ENCODE measurements around the gene EHMT2. TPM values are rescaled to one million over a fixed set of nuclear protein-coding genes. Genes with fewer than 3 reads are reported as not detected.

EHMT2 gene
- total RNA-seq, 1 experiment from 2014 or later, result 84.0 TPM

DNA sequence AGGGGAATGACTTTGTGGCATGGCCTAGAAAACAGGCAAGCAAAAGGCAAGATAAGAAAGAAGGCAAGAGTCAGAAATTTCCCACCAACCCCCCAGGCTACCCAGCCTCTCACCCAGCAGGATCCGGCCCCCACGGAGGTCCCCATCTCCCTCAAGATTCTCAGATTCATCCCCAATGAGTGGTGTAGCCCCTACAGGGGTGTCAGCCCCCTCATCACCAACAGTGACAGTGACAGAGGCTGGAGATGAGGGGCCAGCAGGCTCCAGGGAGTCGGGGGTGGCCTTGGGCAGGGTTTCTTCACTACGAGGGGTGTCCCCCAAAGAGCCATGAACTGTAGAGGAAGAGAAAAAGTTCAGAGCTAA is 1.0 kb downstream of the EHMT2 start (continued):
- TF ChIP-seq YY1 (IDR thresholded peaks at IDR 0.05; ENCODE audit: extremely low read depth, insufficient replicate concordance, low read depth, low read length), result no peak
- TF ChIP-seq, protein P1, sequence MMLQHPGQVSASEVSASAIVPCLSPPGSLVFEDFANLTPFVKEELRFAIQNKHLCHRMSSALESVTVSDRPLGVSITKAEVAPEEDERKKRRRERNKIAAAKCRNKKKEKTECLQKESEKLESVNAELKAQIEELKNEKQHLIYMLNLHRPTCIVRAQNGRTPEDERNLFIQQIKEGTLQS (IDR thresholded peaks at IDR 0.05), result no peak
- TF ChIP-seq ZNF274 (IDR thresholded peaks at IDR 0.05; ENCODE audit: low read depth, low read length), result no peak
- TF ChIP-seq POLR2A (IDR thresholded peaks at IDR 0.05; ENCODE audit: borderline replicate concordance, extremely low read depth, insufficient read depth, insufficient read length), result no peak
- TF ChIP-seq SIN3A (IDR thresholded peaks at IDR 0.05; ENCODE audit: low read depth), result no peak
- TF ChIP-seq EZH2 (IDR thresholded peaks at IDR 0.05), result no peak
- TF ChIP-seq, protein P2, sequence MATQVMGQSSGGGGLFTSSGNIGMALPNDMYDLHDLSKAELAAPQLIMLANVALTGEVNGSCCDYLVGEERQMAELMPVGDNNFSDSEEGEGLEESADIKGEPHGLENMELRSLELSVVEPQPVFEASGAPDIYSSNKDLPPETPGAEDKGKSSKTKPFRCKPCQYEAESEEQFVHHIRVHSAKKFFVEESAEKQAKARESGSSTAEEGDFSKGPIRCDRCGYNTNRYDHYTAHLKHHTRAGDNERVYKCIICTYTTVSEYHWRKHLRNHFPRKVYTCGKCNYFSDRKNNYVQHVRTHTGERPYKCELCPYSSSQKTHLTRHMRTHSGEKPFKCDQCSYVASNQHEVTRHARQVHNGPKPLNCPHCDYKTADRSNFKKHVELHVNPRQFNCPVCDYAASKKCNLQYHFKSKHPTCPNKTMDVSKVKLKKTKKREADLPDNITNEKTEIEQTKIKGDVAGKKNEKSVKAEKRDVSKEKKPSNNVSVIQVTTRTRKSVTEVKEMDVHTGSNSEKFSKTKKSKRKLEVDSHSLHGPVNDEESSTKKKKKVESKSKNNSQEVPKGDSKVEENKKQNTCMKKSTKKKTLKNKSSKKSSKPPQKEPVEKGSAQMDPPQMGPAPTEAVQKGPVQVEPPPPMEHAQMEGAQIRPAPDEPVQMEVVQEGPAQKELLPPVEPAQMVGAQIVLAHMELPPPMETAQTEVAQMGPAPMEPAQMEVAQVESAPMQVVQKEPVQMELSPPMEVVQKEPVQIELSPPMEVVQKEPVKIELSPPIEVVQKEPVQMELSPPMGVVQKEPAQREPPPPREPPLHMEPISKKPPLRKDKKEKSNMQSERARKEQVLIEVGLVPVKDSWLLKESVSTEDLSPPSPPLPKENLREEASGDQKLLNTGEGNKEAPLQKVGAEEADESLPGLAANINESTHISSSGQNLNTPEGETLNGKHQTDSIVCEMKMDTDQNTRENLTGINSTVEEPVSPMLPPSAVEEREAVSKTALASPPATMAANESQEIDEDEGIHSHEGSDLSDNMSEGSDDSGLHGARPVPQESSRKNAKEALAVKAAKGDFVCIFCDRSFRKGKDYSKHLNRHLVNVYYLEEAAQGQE (IDR thresholded peaks at IDR 0.05; ENCODE audit: low read depth), result no peak

DNA sequence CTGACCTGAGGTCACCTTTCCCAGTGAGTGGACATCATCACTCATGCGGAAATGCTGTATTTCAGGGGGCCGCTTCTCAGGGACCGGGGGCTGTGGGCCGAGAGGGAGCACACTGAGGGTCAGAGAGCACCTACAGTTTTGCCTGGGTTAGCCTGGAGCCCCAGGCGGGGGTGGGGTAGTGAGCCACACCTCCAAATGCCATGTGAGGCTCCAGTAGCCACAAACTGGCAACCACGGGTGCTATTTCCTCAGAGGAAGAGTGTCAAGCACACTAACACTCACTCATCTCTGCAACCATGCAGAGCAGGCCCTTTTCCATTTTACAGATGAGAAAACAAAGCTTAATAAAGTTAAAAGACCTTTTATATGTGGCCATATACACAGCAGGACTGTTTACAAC is 4.7 kb downstream of the EHMT2 start:
- H3K27me3 ChIP-seq (ENCODE audit: insufficient read depth, low read length), result no peaks in the 10 kb centered on the region
- ChIA-PET POLR2A (no interaction called here), RAD21 (ENCODE audit: low non-redundant PET in 1 of 2, low total read pairs in 2 of 2, uncharacterized antibody in 2 of 2, unreplicated experiment in 2 of 2) (no interaction called here), CTCF (no interaction called here)
- H3K4me3 ChIP-seq (replicated peaks in 1 of 2; ENCODE audit: low read depth in 1 of 2, low read length in 2 of 2), result no peak overlapping the region
- H2AFZ ChIP-seq (ENCODE audit: low read depth, low read length, poor library complexity, severe bottlenecking), result no peak overlapping the region
- H3K9me3 ChIP-seq (ENCODE audit: control insufficient read depth in 1 of 2, insufficient read depth in 1 of 2, low read depth in 1 of 2, low read length in 2 of 2), result no peaks in the 10 kb centered on the region
- intact Hi-C loops (cut with micrococcal nuclease), result no loop called here
- no peaks in the 10 kb centered on the region for H3K9me2 ChIP-seq (ENCODE audit: insufficient read depth)
- no peak overlapping the region for H3K27ac ChIP-seq (ENCODE audit: low read depth, low read length)
- ATAC-seq, result no peak
- H3K4me1 ChIP-seq (ENCODE audit: control insufficient read depth in 1 of 2, insufficient read depth in 2 of 2, low read length in 2 of 2), result peaks cover 4 to 7% of the 10 kb centered on the region in 2 experiments
- peaks cover 36 to 48% of the 10 kb centered on the region in 2 experiments for H3K36me3 ChIP-seq (ENCODE audit: control insufficient read depth in 1 of 2, insufficient read depth in 2 of 2, low read length in 2 of 2)
- no peak for DNase-seq (ENCODE audit: low read depth, low spot score)
- no TSS peak for BruUV-seq (replicated peaks)
- no peak overlapping the region for H3K4me2 ChIP-seq (ENCODE audit: low read length)
- peaks cover 8% of the 10 kb centered on the region; the same call in 1 of the 2 replicates for H3K79me2 ChIP-seq (ENCODE audit: insufficient read depth, low read length)
- H4K20me1 ChIP-seq (ENCODE audit: insufficient read depth), result 0 out of 2 replicates have a peak, but pooled peaks cover 5% of the 10 kb centered on the region
- H3K9ac ChIP-seq (ENCODE audit: low read length), result no peak overlapping the region
- TF ChIP-seq JUND (IDR thresholded peaks at IDR 0.05), result no peak
- no peak for TF ChIP-seq CEBPB (IDR thresholded peaks at IDR 0.05; ENCODE audit: low read depth)
- no peak for TF ChIP-seq TCF7L2 (IDR thresholded peaks at IDR 0.05; ENCODE audit: borderline replicate concordance, extremely low read depth, insufficient read depth, insufficient read length)
- TF ChIP-seq, protein P2 (IDR thresholded peaks at IDR 0.05; ENCODE audit: low read depth), result no peak
- TF ChIP-seq SRF (IDR thresholded peaks at IDR 0.05; ENCODE audit: low read depth), result no peak
- TF ChIP-seq YY1 (IDR thresholded peaks at IDR 0.05; ENCODE audit: extremely low read depth, insufficient replicate concordance, low read depth, low read length), result no peak
- no peak for TF ChIP-seq FOSL1 (IDR thresholded peaks at IDR 0.05; ENCODE audit: low read depth)
- no peak for TF ChIP-seq ELF1 (IDR thresholded peaks at IDR 0.05; ENCODE audit: borderline replicate concordance, low read depth)
- TF ChIP-seq, protein P3, sequence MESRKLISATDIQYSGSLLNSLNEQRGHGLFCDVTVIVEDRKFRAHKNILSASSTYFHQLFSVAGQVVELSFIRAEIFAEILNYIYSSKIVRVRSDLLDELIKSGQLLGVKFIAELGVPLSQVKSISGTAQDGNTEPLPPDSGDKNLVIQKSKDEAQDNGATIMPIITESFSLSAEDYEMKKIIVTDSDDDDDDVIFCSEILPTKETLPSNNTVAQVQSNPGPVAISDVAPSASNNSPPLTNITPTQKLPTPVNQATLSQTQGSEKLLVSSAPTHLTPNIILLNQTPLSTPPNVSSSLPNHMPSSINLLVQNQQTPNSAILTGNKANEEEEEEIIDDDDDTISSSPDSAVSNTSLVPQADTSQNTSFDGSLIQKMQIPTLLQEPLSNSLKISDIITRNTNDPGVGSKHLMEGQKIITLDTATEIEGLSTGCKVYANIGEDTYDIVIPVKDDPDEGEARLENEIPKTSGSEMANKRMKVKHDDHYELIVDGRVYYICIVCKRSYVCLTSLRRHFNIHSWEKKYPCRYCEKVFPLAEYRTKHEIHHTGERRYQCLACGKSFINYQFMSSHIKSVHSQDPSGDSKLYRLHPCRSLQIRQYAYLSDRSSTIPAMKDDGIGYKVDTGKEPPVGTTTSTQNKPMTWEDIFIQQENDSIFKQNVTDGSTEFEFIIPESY (IDR thresholded peaks at IDR 0.05; ENCODE audit: extremely low read depth, insufficient replicate concordance, low read length), result no peak
- TF ChIP-seq POLR2A (IDR thresholded peaks at IDR 0.05; ENCODE audit: borderline replicate concordance, extremely low read depth, insufficient read depth, insufficient read length), result no peak
- no peak for TF ChIP-seq ZNF274 (IDR thresholded peaks at IDR 0.05; ENCODE audit: low read depth, low read length)
- TF ChIP-seq SIN3A (IDR thresholded peaks at IDR 0.05; ENCODE audit: low read depth), result no peak
- TF ChIP-seq POLR2AphosphoS5 (IDR thresholded peaks at IDR 0.05; ENCODE audit: low read depth, low read length), result no peak
- no peak for TF ChIP-seq CBX3 (IDR thresholded peaks at IDR 0.05; ENCODE audit: low read depth)

Data from HCT116 (cell line).